Measurements from ENCODE around the gene TTC34.

TTC34 gene

GRCh38 chr1:2823921-2824610, 22.6 kb upstream of the TTC34 start:
- DNase-seq (ENCODE audit: low read depth, low spot score) = no peak
- H3K4me3 ChIP-seq (ENCODE audit: low read depth, low read length) = no peak overlapping the region
- in situ Hi-C loops (cut with HindIII; ENCODE audit: low sequenced_read_pairs) = no loop called here
- TF ChIP-seq CTCF (IDR thresholded peaks at IDR 0.05; ENCODE audit: low read depth, low read length) = no peak

GRCh38 chr1:2822621-2823145, 21.2 kb upstream of the TTC34 start:
- in situ Hi-C loops (cut with HindIII; ENCODE audit: low sequenced_read_pairs) = no loop called here
- no peak for DNase-seq (ENCODE audit: low read depth, low spot score)

GRCh38 chr1:2821966-2822620, 20.6 kb upstream of the TTC34 start:
- in situ Hi-C loops (cut with HindIII; ENCODE audit: low sequenced_read_pairs) = no loop called here
- no peak overlapping the region for H3K4me3 ChIP-seq (ENCODE audit: low read depth, low read length)
- no peak for DNase-seq (ENCODE audit: low read depth, low spot score)
- no peak for TF ChIP-seq CTCF (IDR thresholded peaks at IDR 0.05; ENCODE audit: low read depth, low read length)

More at GRCh38 chr1:2822621-2823145, 21.2 kb upstream of the TTC34 start:
- TF ChIP-seq CTCF (IDR thresholded peaks at IDR 0.05; ENCODE audit: low read depth, low read length) = no peak
- no peak overlapping the region for H3K4me3 ChIP-seq (ENCODE audit: low read depth, low read length)

- no peak for DNase-seq (ENCODE audit: low read depth, low spot score)
- in situ Hi-C loops (cut with HindIII; ENCODE audit: low sequenced_read_pairs) = no loop called here
These were observed 20.0 kb upstream of the TTC34 start for GRCh38 chr1:2821373-2821955.

GRCh38 chr1:2820731-2821372, 19.4 kb upstream of the TTC34 start:
- in situ Hi-C loops (cut with HindIII; ENCODE audit: low sequenced_read_pairs) = no loop called here
- no peak for TF ChIP-seq CTCF (IDR thresholded peaks at IDR 0.05; ENCODE audit: low read depth, low read length)
- no peak for DNase-seq (ENCODE audit: low read depth, low spot score)
- H3K4me3 ChIP-seq (ENCODE audit: low read depth, low read length) = no peak overlapping the region

More at GRCh38 chr1:2821373-2821955, 20.0 kb upstream of the TTC34 start:
- TF ChIP-seq CTCF (IDR thresholded peaks at IDR 0.05; ENCODE audit: low read depth, low read length) = no peak
- H3K4me3 ChIP-seq (ENCODE audit: low read depth, low read length) = no peak overlapping the region
